HEK293T (cell line): ENCODE data around the gene ANOS1.

Source experiments
- ARNT ChIP-seq: fragments of 450-650 bp; IDR thresholded peaks from 2 replicates; pipeline ENCODE4 v1.6.1; 2017; ENCODE audit warnings: mild to moderate bottlenecking
- NFRKB ChIP-seq: fragments of 450-650 bp; IDR thresholded peaks from 2 replicates; pipeline ENCODE4 v1.6.1; 2016; ENCODE audit warnings: mild to moderate bottlenecking, moderate library complexity
- ZNF384 ChIP-seq: fragments of 450-650 bp; IDR thresholded peaks from 2 replicates; pipeline ENCODE4 v1.6.1; 2016

GRCh38 chrX:8520791-8521190 is 211.1 kb downstream of the ANOS1 start:
- TF ChIP-seq NFRKB (no peak), ARNT (no peak), ZNF384 (no peak)
